ENCODE measurements around the gene TNS4.

TNS4 gene

DNA sequence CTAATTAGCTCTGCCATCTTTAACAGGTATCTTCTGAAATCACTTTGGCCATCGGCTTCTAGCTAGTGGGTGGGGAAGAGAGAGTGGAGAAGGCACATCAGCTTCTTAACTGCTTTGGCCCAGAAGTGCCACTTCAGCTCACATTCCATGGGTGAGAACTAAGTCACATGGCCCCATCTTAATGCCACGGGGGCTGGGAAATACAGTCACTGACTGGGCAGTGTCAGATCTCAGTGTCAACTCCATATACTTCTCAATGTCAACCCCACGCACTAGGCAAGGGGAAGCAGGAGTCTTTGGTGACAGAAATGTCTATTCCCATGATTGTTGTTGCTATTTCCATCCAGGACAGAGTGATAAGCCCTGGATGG, 34.5 kb upstream of the TNS4 start:
- DNase-seq: no peak

DNA sequence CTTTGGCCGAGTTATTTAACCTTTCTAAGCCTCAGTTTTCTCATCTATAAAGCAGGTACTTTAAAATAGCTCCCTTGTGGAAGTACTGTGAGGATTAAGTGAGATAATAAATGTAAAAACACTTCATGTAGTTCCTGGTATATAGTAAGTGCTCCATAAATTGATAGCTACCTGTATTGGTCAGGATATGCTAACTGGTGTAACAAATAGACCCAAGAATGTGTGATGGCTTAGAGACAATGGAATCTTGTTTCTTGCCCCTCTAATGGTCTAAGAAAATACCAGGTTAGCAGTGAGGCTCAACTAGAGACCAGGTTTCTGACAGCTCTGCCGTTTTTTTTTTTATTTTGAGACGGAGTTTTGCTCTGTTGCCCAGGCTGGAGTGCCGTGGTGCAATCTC, 34.0 kb upstream of the TNS4 start:
- DNase-seq: no peak

DNA sequence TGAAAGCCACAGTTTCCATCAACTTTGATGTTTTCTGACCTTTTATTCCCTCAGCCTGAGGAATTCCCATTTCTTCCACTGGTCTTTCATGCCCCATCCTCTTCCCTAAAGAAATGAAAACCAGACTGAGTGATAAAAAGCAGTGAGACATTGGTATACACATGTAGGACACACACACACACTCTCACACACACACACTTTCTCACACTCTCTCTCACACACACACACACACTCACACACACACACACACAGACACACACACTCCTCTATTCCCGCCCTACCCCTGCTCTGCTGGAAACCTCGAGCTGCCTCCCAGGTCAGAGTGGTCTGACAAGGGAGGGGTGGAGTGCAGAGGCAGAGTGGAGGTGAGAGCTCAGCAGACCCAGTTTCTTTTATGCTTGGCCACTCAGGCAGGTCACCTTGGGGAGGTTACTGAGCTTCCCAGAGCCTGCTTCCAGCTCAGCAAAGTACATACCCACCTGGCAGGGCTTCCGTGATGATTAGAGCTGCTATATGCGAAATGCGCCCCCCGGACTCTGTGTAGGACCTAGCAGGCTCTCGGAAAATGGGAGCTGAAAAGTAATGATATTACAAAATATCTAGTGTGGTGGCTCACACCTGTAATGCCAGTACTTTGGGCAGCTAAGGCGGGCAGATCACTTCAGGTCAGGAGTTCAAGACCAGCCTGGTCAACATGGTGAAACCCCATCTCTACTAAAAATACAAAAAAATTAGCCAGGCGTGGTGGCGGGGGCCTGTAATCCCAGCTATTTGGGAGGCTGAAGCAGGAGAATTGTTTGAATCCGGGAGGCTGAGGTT, 33.2 kb upstream of the TNS4 start:
- no peak for DNase-seq

DNA sequence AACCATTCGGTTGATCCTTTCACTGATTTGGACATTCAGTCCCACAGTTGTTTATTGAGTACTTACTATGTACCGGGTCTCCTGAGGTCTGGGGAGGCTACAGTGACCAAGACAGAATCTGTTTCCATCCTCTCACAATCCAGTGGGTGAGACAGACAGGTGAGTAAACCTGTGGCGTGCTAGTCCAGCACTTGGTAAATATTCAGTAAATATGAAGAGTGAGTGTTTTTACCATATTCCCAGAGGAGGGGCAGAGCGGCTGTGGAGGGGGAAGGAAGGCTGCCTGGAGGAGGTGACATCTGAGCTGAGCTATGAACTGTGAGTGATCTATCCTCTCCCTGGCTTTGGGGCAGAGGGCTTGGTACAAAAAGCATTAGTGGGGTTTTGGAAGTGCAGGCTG, 32.5 kb upstream of the TNS4 start:
- DNase-seq: no peak

DNA sequence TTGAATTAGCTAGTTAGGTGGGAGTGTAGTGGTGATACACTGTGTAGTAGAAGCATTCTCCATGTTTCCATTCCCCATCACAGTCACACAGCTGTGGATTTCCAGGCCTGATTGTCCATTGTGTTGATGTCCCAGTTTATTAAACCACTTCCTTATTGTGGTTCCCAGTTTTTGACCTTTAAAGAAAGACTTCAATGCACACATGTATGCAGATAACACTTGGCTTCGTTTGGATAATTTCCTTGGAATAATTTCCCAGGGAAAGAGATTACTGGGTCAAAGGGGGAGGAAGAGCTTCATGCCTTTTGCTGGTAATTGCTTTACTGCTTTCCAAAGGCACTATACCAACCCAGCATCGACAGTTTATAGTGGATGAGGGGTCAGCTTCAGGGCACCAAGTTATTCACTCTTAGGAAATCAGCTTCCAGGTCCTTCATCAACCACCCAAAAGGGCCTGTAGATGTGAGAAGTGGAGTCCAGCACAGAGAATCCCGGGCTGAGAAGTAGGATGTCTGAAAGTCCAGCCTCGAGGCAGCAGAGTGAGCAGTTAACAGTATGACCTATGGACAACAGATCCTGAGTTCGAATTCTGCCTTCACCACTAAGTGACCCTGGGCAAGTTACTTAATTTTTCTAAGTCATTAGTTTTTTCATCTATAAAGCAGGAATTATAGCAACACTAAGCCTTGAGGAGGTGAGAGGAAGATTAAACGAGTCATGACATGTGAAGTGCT, 31.3 kb upstream of the TNS4 start:
- DNase-seq: no peak

DNA sequence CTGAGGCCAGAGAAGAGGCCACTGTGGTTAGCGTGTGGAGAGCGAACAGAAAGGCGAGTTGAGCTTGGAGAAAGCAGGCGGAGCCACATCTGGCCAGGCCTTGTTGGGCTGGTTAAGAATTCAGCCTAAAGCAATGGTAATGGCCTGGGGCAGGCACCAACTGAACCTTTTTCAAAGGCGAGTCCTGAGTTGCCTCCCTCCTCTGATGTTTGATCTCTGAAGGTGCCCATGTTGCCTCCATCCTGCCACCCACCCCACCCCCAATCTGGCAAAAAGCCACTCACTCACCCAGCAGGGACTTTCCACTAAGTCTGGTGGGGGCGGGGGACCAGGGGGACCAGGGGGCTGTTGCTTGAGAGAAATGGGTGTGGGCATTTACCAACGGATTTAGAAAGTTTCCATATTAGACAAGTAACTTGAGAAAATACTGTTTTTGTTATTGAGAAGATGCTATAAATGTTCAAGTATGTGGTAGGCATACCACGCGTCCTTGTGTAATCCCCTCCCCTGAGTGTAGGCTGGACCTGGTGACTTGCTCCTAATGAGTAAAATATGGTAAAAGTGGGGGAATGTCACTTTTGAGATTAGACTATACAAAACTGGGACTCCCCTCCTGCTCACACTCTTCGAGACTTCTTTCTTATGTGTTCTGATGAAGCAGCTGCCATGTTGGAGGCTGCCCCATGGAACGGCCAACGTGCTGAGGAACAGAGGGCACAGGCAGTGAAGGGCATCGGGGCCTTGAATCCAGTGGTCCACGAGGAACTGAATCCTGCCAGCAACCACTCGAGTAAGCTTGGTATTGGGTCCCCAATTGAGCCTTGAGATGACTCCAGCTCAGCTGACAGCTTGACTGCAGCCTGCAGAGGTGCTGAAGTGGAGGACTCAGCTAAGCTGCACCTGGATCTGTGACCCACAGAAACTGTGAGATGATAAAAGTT, 29.9 kb upstream of the TNS4 start:
- no peak for DNase-seq

DNA sequence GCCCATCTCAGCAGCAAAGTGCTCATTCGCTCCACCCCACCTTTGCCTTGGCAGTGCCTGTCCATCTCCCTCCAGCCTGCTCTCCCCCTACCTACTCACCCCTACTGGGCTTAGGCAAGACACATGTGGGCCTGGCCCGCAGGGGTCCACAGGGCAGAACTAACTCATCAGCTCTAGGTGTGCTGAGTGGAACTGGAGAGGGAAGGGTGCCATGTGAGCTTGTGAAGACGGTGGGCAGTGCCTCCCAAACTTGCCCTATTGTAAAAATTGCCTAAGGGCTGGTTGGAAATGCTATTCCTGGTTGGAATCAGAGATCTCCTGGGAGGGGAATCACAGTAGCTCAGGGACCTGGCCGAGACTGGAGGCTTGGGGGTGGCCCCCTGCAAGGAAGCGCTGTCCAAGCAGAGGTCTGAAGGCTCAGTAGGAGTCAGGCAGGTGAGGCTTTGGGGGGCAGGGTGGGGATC, 29.1 kb upstream of the TNS4 start:
- DNase-seq: no peak

DNA sequence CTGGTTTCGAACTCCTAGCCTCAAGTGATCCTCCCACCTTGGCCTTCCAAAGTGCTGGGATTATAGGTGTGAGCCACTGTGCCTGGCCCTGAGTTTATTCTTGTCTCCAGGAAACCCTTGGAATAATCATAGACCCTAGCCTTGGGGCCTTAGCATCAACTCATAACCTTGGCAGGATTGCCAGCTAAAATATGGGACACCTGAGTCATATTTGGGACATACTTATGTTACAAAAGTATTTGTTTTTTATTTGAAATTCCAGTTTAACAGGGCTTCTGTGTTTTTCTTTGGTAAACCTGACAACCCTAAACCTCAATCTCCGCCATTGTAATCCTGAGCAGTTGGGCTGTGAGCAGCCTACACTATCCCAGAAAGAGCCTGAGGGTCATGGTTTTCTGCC, 28.6 kb upstream of the TNS4 start:
- DNase-seq: no peak

DNA sequence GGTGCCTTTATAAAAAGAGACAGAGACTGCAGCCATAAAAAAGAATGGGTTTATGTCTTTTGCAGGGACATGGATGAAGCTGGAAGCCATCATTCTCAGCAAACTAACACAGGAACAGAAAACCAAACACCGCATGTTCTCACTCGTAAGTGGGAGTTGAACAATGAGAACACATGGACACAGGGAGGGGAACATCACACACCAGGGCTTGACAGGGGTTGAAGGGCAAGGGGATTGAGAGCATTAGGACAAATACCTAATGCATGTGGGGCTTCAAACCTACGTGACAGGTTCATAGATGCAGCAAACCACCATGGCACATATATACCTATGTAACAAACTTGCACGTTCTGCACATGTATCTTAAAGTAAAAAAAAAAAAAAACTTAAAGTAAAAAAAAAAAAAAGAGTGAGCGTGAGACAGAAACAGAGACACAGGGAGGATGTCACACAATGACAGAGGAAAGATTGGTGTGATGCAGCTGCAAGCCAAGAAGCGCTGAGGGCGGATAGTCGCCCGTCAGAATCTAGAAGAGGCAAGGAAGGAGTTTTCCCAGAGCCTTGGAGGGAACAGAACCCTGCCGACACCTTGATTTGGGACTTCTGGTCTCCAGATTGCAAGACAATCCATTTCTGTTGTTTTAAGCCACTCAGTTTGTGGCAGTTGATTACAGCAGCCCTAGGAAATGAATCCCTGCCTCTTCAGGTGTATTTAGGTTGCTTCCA, 27.4 kb upstream of the TNS4 start:
- DNase-seq: no peak

DNA sequence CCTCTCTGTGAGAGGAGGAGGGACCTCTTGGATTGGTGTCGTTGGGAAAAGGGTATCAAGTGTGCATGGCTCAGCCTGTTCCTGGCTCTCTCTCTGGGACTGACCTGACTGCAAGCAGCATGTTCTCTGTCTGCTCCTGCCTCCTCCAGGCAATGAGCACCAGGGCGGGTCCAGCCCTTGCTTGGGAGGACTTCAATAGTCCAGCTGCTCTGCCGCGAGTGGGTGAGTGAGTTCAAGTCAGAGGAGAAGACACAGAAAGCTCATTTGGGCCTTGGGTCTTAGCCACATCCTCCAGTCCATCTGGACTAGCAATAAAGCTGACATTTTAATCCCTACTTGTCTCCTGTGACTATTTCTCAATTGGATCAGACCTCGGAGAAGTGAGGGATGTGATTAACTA, 25.2 kb upstream of the TNS4 start:
- DNase-seq: no peak

DNA sequence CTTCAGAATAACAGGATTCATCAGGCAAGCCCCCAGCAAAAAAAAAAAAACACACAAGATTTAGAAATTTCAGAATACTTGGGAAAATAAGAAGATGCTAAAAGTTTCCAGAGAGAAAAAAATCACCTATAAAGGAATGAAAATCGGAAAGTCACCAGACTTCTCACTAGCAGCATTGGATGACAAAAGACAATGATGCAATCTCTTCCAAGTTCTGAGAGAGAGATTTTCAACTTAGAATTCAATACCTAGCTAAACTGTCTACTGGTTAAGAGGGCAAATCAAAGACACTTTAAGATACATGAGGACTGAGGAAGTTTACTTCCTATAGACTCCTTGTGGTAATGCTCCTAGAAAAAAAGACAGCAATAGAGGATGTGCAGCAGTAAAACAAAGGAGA, 23.9 kb upstream of the TNS4 start:
- no peak for DNase-seq

DNA sequence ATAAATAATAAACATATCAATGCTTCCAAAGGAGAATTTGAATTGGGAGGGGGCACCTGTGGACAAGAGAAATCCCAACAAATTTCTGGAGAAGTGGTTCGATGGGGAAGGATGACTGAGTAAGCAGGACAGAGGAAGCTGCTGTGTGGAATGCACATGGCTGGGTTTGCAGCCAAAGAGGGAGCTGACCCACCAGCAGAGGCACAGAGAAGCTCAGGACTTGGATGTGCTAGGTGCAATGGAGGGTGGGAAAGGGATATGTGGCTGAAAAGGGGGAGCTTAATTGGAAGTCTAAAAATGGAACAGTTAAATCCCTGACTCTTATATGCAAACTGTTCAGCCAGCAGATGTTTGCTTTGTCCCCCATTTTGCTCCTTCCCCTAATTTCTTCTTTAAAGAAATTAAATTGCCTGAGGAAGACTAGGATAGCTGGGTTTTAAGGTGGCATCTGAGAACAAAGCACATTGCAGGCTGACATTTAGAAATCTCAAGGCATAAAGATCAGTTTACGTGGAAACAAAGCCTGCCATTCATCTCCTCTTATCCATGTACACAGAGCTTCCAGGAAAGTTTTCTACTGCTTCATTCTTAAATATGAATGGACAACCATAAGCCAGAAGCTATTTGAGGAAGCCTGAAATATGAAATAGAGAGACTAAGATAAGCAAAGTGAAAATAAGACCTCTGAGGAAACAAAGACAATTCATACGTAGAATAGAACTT, 23.0 kb upstream of the TNS4 start:
- no peak for DNase-seq

DNA sequence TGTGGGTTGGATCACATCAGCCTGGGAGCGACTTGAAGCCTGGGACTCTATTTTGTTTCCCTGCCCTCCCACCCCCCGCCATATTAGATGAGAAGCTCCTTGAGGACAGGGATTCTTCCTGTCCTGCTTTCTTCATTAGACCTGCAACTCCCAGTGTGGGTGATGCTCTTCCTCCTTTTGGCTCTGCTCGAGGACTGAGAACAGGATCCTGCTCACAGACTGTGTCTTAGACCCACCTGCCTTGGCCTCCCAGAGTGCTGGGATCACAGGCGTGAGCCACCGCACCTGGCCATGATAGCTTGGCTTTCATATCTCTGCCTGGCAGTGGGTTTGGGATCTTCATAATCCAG, 21.5 kb upstream of the TNS4 start:
- DNase-seq: no peak

DNA sequence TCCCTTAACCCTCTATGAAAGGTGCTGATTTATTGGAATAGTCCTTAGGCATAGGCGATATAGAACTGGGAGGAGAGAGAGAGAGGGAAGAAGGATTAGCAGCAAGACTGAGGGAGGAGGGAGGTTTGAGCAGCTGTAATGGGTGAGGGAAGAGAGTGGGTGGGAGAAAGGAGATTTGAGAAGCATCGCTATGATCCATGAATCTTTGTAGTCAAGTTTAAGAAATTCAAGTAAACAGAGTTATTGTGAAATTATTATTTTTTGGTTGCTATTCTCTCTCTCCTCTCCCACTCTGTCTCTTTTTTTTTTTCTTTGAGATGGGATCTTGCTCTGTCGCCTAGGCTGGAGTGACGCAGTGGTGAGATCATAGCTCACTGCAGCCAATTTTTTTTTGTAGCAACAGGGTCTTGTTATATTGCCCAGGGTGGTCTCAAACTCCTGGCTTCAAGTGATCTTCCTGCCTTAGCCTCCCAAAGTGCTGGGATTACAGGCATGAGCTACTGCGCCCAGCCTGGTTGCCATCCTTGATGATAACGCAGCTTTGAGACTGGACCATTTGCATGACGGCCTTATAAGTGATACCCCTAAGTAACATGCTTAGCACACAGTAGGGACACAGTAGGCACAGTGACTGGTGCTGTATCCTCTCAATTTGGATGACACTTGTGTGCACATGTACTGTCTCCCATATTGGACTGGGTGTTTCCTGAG, 21.0 kb upstream of the TNS4 start:
- no peak for DNase-seq

DNA sequence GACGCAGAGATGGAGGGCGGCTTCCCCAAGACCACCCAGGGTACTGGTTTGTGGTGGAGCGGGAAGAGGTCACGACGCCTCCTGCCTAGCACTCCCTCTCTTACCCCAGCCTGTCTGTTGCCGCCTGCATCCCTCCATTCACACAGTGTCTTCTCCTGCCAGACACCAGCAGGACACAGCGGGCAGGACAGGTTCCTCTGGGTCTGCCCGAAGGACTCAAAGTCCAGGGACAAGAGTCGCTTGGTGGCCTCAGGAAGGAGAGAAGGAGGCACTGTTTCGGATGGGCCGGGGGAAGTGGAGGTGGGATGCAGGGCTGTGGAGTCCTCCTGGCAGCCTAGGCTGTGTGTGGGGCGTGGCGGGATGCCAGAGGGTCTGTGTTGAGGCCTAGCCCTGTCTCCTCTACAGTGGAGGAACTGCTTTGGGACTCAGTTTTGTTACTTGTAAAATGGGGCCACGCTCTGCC, 19.6 kb upstream of the TNS4 start:
- no peak for DNase-seq

DNA sequence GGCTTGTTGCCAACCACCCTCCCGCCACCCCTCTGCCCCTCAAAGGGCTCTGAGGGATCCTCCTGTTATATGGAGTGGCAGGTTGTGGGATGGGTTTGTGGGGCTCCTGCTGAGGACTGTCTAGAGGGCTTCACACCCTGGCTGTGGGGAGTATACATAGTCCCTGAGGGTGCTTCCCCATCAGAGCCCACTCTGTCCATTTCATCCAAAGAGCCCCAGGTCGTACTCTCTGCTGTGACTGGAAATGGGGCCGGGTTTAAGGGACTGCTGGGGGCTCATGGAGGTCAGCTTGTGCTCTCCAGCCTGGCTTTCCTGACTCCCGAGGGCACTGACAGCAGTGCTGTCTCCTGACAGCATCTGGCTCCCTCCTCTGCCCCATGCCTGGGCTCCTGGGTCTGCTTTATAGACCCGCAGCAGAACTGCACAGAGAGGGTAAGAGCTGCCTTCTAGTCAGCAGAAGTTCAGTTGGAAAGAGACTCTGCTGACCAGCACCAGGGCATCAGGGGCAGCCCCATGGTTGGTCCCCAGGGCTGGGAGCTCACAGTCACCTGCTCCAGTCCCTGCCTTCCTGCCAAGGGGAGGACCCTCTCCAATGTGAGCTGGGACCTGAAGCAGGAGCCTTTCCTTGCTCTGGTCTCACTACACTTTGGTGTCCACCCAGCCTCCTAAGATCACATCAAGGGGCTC, 17.8 kb upstream of the TNS4 start:
- no peak for DNase-seq

DNA sequence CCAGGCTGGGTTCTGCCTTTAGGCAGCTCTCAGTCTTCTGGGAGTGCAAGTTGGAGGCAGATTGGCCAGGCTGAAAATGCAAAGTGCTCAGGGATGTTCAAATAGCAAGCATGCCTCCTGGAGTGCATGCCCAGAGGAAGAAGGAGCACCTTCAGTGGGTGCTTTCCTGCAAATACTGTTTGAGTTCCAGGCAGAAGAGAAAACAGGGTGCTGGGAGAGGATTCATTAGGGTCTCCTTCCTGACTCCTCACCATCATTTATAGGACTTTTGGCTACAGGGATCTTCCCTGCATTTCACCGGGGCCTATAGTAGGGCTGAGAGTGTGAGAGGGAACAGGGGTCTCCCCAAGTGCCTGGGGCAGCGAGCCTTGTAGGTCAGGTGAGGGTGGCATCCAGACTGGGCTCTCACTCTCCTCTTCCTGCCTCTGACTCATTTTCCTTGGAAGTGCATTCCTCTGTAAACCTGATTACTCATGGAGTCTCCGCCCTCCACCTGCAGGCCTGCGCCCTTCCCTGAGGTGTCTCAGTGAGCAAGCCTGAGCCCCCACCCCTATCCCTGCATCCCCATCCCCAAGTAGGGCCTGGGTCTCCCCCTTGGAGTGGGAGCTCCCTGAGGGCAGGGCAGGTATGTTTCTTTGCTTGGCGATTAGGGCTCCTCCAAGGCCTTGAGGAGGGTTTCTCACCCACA, 17.1 kb upstream of the TNS4 start:
- DNase-seq: no peak

DNA sequence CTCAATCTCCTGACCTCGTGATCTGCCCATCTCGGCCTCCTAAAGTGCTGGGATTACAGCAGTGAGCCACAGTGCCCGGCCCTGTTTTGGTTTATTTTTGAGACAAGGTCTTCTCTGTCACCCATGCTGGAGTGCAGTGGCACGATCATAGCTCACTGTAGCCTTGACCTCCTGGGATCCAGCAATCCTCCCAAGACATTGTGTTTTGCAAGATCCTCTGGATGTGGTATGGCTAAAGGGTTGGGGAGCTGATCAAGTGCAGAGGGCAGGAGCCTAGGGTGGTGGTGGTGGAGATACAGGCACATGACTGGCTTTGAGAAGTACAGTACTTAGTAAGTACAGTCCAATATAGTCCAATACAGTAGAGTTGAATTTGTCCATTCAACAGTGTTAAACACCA, 16.6 kb upstream of the TNS4 start:
- DNase-seq: no peak

DNA sequence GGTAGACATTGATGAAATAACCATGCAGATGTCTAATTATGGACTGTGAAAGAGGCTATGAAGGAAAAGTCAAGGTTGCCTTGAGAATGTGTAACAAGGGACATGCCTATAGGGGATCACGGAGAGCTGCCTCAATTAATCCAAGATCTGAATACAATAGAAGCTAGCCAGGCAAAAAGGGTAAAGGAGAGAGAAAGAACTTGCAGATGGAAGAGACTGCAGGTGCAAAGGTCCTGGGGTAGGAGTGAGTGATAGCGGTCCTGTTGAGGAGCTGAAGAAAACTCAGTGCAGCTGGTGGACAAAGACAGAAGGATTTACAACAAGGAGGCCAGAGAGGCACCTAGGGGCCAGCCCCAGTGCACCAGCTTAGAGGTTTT, 15.9 kb upstream of the TNS4 start:
- no peak for DNase-seq
